Loucy (cell line): ENCODE data around the gene SLC26A2.

ENCODE experiments used
- EZH2phosphoT487 ChIP-seq: fragments of 200-600 bp; IDR thresholded peaks from 2 replicates; pipeline ENCODE4 v1.6.1; 2018; ENCODE audit warnings: antibody characterized with exemption, mild to moderate bottlenecking, moderate library complexity, borderline replicate concordance
- TF ChIP-seq, protein P1 (sequence below): fragments of 200-600 bp; sonication (generic); conservative IDR thresholded peaks from 2 replicates; pipeline ENCODE4 v1.5.1; 2014; ENCODE audit warnings: mild to moderate bottlenecking, antibody characterized with exemption, low read length

DNA sequence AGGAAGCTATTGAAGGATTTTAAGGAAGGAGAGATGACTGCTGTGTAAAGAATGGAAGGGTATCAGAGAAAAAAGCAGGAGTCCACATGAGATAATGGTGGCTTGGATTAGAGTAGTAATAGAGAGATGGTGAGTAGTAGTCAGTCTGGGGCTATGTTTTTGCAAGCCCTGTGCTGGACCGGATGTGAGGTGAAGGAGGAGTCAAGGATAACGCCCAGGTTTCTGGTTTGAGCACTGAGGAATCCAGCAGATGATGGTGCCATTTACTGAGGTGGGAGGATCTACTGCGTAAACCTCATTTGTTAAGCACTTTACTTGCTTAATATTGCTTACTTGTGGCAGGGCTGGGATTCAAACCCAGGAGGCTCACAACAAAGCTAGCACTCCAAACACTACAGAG is 38.8 kb downstream of the SLC26A2 start:
- TF ChIP-seq, protein P1, sequence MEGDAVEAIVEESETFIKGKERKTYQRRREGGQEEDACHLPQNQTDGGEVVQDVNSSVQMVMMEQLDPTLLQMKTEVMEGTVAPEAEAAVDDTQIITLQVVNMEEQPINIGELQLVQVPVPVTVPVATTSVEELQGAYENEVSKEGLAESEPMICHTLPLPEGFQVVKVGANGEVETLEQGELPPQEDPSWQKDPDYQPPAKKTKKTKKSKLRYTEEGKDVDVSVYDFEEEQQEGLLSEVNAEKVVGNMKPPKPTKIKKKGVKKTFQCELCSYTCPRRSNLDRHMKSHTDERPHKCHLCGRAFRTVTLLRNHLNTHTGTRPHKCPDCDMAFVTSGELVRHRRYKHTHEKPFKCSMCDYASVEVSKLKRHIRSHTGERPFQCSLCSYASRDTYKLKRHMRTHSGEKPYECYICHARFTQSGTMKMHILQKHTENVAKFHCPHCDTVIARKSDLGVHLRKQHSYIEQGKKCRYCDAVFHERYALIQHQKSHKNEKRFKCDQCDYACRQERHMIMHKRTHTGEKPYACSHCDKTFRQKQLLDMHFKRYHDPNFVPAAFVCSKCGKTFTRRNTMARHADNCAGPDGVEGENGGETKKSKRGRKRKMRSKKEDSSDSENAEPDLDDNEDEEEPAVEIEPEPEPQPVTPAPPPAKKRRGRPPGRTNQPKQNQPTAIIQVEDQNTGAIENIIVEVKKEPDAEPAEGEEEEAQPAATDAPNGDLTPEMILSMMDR = no peak
- no peak for TF ChIP-seq EZH2phosphoT487
